Right lobe of liver (tissue), 4 donors: Measurements from ENCODE around the gene MEGF10.
A peak's percentile ranks its signal among the peaks of the same experiment; 100 is the strongest.

Experiments used
- POLR2A ChIP-seq: fragments of 450-650 bp; IDR thresholded peaks from one replicate; pipeline ENCODE4 v1.6.1; 2017; ENCODE audit warnings: antibody characterized with exemption, mild to moderate bottlenecking
- TF ChIP-seq, protein P1 (sequence below), 4 donors: fragments of 200-600 bp in 3 of 4; fragments of 450-650 bp in 1 of 4; IDR thresholded peaks; one replicate each; pipeline versions ENCODE4 v1.5.1 to v1.8.0; 2016 to 2022; ENCODE audit warnings: antibody characterized with exemption in 4 of 4, mild to moderate bottlenecking in 2 of 4
- donor health status: DM: no; HTN: no; CAD: no.
- donor health status: DM: no; HTN: no; CAD: no.
- donor health status: DM: no; HTN: yes; CAD: no.

DNA sequence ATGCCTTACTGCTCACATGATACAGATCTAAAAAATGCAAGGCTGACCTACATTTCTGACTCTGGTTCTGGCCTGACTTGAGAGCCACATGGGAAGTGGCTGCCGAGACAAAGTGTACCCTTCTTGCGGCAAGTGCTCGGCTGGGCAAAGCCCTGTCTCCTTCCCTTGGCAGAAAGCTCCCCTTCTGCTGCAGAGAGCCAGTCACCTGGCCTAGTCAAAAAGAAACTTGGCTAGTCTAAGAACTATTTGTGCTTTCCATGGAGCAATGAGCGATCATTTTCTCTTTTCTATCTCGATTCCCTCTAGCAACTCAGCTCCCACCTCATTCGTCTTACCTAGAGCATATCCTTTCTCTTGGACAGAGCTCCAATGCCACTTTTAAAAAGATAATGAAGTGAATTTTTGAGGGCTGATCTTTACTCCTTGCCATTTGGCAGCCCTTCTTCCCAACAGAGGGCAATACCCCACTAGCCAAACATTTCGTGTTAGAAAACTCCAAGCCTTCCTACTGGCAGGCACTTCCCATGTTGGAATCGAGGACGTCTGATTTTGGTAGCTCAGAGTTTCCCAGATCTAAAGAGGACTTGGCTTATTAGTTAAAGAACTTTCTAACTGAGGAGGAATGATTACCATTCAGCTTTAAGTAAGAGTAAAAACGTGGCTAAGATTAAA is 118.8 kb downstream of the MEGF10 start:
- TF ChIP-seq, protein P1, sequence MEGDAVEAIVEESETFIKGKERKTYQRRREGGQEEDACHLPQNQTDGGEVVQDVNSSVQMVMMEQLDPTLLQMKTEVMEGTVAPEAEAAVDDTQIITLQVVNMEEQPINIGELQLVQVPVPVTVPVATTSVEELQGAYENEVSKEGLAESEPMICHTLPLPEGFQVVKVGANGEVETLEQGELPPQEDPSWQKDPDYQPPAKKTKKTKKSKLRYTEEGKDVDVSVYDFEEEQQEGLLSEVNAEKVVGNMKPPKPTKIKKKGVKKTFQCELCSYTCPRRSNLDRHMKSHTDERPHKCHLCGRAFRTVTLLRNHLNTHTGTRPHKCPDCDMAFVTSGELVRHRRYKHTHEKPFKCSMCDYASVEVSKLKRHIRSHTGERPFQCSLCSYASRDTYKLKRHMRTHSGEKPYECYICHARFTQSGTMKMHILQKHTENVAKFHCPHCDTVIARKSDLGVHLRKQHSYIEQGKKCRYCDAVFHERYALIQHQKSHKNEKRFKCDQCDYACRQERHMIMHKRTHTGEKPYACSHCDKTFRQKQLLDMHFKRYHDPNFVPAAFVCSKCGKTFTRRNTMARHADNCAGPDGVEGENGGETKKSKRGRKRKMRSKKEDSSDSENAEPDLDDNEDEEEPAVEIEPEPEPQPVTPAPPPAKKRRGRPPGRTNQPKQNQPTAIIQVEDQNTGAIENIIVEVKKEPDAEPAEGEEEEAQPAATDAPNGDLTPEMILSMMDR (IDR thresholded peaks at IDR 0.05) = peak in 1 of 4 donors; percentile 6
- no peak for TF ChIP-seq POLR2A
